Adrenal gland (tissue), 12 donors: ENCODE results near the gene TLK2. TPM values are rescaled to one million over a fixed set of nuclear protein-coding genes. Genes with fewer than 3 reads are reported as not detected.

Source experiments
- DNase-seq, 7 donors: peaks; one replicate each; pipeline ENCODE4 v3.0.0-alpha.2; 2019 to 2020
- H3K27ac ChIP-seq, 5 donors: fragments of 200-600 bp; sonication (generic) in 4 of 5; 1 replicate in 3 of 5; 2 replicates in 2 of 5; pipeline versions ENCODE4 v1.5.1 to v1.8.0; 2016 to 2020; ENCODE audit warnings: mild to moderate bottlenecking in 1 of 5
- H3K27me3 ChIP-seq: fragments of 200-600 bp; 2 replicates; pipeline ENCODE4 v1.8.0; 2021
- H3K36me3 ChIP-seq, 2 donors: fragments of 200-600 bp; replicated peaks in 1 of 2; 1 replicate in 1 of 2; 2 replicates in 1 of 2; pipeline versions ENCODE4 v1.5.1 to v1.8.0; 2018 to 2022
- H3K4me1 ChIP-seq, 2 donors: fragments of 200-600 bp; replicated peaks in 1 of 2; 1 replicate in 1 of 2; 2 replicates in 1 of 2; pipeline versions ENCODE4 v1.5.1 to v1.8.0; 2018 to 2021
- H3K4me3 ChIP-seq, 4 donors: fragments of 200-600 bp; sonication (generic) in 3 of 4; one replicate each; pipeline ENCODE4 v1.5.1; 2016 to 2018
- H3K9me3 ChIP-seq, 3 donors: fragments of 200-600 bp; sonication (generic) in 1 of 3; replicated peaks in 1 of 3; 1 replicate in 2 of 3; 2 replicates in 1 of 3; pipeline versions ENCODE4 v1.5.1 to v1.8.0; 2016 to 2021
- POLR2A ChIP-seq, 2 donors: fragments of 450-650 bp; IDR thresholded peaks; one replicate each; pipeline ENCODE4 v1.6.1; 2017; ENCODE audit warnings: antibody characterized with exemption in 2 of 2, mild to moderate bottlenecking in 2 of 2, moderate library complexity in 1 of 2
- WGBS, 4 donors: extraction: QIAGEN DNeasy Blood & Tissue Kit in 2 of 4; methylation state at CpG; one replicate each; pipeline versions ENCODE4 v1.1.5 to v1.1.7; 2013 to 2017; 5-methylcytosine and 5-hydroxymethylcytosine counted together
- intact Hi-C, 2 donors: fragments of 100-400 bp; cut with DNase I; formaldehyde crosslinking; loops; one replicate each; pipeline versions ENCODE4 v1.14.1 to v1.15.0; 2022 to 2023
- polyA plus RNA-seq, 3 donors: library from polyadenylated mRNA; stranded (reverse); fragments of 200-250 nt in 2 of 3; fragments of 350-450 nt in 1 of 3; fragmentation: Illumina TruSeq in 1 of 3; extraction: RNeasy Lipid Tissue Mini Kit (QIAGEN cat#74804) in 1 of 3; gene quantifications; one replicate each; pipeline ENCODE4 v1.2.3, GENCODE V29; 2013 to 2014
- total RNA-seq, 9 donors: library from RNA; depleted of rRNA in 4 of 9; stranded (reverse); fragments of >200 nt in 4 of 9; fragments of 120-200 nt in 1 of 9; fragmentation: NEBNext Ultra II Directional in 1 of 9; extraction: Animal tissue kit (Norgen Biotek cat#: 25700) in 1 of 9; gene quantifications; one replicate each; pipeline versions ENCODE4 v1.1.0 to v1.2.4, GENCODE V29; 2013 to 2023
- TF ChIP-seq, protein P1 (sequence below), 6 experiments: fragments of 450-650 bp in 4 of 6; fragments of 200-600 bp in 2 of 6; sonication (generic) in 1 of 6; IDR thresholded peaks; 1 replicate in 5 of 6; 2 replicates in 1 of 6; pipeline versions ENCODE4 v1.5.1 to v1.8.0; 2016 to 2021; ENCODE audit warnings: antibody characterized with exemption in 6 of 6, mild to moderate bottlenecking in 2 of 6, moderate library complexity in 1 of 6
- donor health status: healthy with polysubstance abuse.
- donor health status: Bipolar disorder and iron deficiency.
- donor health status: DM: yes; HTN: yes; CAD: no.
- donor health status: DM: no; HTN: no; CAD: no.
- donor health status: DM: no; HTN: no; CAD: no.
- donor health status: DM: yes; HTN: yes; CAD: no.

TLK2 gene
- total and polyA plus RNA-seq, 12 donors: 13.2 to 68.3 (median 31.2) TPM

DNA sequence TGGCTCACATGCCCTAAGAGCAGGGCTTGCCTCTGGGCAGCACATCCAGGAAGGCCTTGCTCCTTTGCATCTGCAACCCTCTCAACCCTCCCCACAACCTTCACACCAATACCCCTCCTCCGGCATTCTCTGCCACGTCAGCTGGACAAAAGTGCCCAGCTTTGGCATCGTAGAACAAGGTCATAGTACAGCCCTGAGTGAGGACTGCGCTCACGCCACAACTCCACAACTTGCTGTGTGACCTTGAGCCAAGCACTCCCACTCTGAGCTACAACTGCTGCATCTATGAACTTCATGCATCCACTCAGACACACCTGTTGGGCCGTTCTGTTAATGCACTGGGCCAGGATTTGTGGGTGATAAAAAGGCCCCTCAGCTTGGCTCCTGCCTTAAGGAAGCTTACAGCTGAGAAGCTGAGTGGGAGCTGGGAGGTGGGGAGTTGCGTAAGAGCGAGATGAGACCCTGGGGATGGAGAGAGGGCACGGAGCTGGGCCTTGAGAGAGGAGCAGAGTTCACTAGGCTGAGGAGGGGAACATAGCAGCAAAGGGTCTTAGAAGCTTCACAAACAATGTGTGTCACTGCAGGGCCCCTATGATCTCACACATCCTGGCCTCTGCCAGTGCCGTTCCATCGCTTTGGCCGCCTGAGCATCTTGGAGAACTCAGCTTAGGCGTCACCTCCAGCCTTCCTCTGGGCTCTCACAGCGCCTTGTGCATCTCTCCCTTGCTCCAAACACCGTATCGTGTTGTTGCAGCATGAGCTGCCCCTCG lies 140.2 kb downstream of the TLK2 start:
- WGBS, 4 donors: 71 to 85% (median 73%) methylated on average over 17 of the region's 17 CpGs
- Histone ChIP-seq H3K9me3 (no peaks in the 10 kb centered on the region), H3K36me3 (peaks cover 0 to 16% of the 10 kb centered on the region in 2 donors), H3K27ac (peak overlapping the region in 1 of 5 donors; percentile 10), H3K4me3 (no peak overlapping the region), H3K4me1 (peaks cover 0 to 4% of the 10 kb centered on the region in 2 donors), H3K27me3 (no peaks in the 10 kb centered on the region)
- intact Hi-C loops: no loop called here
- DNase-seq: peak in 3 of 7 donors; percentile 32 to 40 (median 38)
- TF ChIP-seq, protein P1, sequence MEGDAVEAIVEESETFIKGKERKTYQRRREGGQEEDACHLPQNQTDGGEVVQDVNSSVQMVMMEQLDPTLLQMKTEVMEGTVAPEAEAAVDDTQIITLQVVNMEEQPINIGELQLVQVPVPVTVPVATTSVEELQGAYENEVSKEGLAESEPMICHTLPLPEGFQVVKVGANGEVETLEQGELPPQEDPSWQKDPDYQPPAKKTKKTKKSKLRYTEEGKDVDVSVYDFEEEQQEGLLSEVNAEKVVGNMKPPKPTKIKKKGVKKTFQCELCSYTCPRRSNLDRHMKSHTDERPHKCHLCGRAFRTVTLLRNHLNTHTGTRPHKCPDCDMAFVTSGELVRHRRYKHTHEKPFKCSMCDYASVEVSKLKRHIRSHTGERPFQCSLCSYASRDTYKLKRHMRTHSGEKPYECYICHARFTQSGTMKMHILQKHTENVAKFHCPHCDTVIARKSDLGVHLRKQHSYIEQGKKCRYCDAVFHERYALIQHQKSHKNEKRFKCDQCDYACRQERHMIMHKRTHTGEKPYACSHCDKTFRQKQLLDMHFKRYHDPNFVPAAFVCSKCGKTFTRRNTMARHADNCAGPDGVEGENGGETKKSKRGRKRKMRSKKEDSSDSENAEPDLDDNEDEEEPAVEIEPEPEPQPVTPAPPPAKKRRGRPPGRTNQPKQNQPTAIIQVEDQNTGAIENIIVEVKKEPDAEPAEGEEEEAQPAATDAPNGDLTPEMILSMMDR (IDR thresholded peaks at IDR 0.05): no peak
- no peak for TF ChIP-seq POLR2A (IDR thresholded peaks at IDR 0.05)

DNA sequence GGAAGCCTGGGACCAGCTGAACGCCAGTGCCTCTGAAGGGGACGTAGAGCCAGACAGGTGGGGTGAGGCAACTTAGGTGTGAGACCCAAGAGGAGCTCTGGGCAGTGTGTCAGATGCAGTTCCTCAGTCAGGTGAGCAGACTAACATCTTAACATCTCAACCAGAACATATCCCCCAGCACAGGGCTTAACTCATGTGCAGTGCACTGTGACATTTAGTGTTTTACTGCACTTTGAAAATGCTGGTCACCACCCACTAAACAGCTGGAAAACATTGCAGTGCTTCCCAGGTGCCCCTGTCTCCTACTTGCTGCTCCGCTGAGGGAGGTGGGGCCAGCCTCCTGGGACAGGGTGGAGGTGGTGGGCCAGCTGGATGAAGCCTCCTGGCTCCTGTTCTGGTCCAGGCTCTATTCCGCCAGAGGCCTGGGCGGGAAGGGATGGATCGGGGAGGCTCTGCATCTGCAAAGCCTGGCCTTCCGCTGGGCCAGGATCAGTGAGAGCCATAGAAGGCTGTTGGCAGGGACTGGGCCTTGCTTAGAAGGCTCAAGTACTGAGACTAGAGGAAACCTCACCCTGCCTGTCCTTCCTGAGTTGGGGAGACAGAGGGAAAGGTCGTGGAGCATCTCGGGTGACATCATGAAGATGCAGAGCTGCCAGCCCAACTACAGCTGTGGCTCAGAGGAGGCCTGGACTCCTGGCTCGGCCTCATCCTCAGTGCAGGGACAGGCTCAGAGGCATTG lies 141.0 kb downstream of the TLK2 start:
- no peak overlapping the region for H3K4me3 ChIP-seq
- H3K27me3 ChIP-seq: no peaks in the 10 kb centered on the region
- peaks cover 0 to 11% of the 10 kb centered on the region in 2 donors for H3K36me3 ChIP-seq
- no peaks in the 10 kb centered on the region for H3K9me3 ChIP-seq
- DNase-seq: no peak
- TF ChIP-seq, protein P1 (IDR thresholded peaks at IDR 0.05): no peak
- no peak for TF ChIP-seq POLR2A (IDR thresholded peaks at IDR 0.05)
- 81 to 89% (median 82%) methylated on average over 8 to 10 of the region's 10 CpGs for WGBS, 4 donors
- H3K4me1 ChIP-seq: peaks cover 0 to 4% of the 10 kb centered on the region in 2 donors
- H3K27ac ChIP-seq: peak overlapping the region in 1 of 5 donors; percentile 10
- intact Hi-C loops: no loop called here

- 90 to 96% (median 93%) methylated on average over 10 to 11 of the region's 11 CpGs for whole genome bisulfite sequencing, 4 donors
- no peak for DNase-seq
- H3K36me3 ChIP-seq: no peaks in the 10 kb centered on the region
- no peaks in the 10 kb centered on the region for H3K9me3 ChIP-seq
- no peak overlapping the region for H3K4me3 ChIP-seq
- H3K27ac ChIP-seq: no peak overlapping the region
- intact Hi-C loops: no loop called here
- TF ChIP-seq, protein P1 (IDR thresholded peaks at IDR 0.05): no peak
- no peak for TF ChIP-seq POLR2A (IDR thresholded peaks at IDR 0.05)
- no peaks in the 10 kb centered on the region for H3K27me3 ChIP-seq
- H3K4me1 ChIP-seq: peaks cover 0 to 8% of the 10 kb centered on the region in 2 donors
These were observed 142.6 kb downstream of the TLK2 start for GRCh38 chr17:62621223-62621622.

- WGBS, 4 donors: 79 to 86% (median 83%) methylated on average over 14 to 19 of the region's 19 CpGs
- H3K9me3 ChIP-seq: no peaks in the 10 kb centered on the region
- peak overlapping the region in 1 of 5 donors; percentile 58 for H3K27ac ChIP-seq
- DNase-seq: no peak
- TF ChIP-seq, protein P1 (IDR thresholded peaks at IDR 0.05): no peak
- no peak for TF ChIP-seq POLR2A (IDR thresholded peaks at IDR 0.05)
- no peaks in the 10 kb centered on the region for H3K36me3 ChIP-seq
- intact Hi-C loops: no loop called here
- no peaks in the 10 kb centered on the region for H3K27me3 ChIP-seq
- peaks cover 0 to 21% of the 10 kb centered on the region in 2 donors for H3K4me1 ChIP-seq
- no peak overlapping the region for H3K4me3 ChIP-seq
These were observed 146.7 kb downstream of the TLK2 start for GRCh38 chr17:62625184-62625869.
